GM12878 (cell line): ENCODE results near the gene TCIRG1. TPM values are rescaled to one million over a fixed set of nuclear protein-coding genes. Genes with fewer than 3 reads are reported as not detected.

Experiments used
- ATAC-seq: fragments of 200-7000 bp; cut with Tn5 transposase; 3 replicates; pipeline ENCODE4 v1.9.1; 2020; ENCODE audit warnings: mild to moderate bottlenecking, moderate library complexity
- BruUV-seq: library from RNA; stranded (reverse); fragments of 400-500 nt; replicated peaks from 2 replicates; lab custom pipeline; 2021; lab: Mats Ljungman, UMichigan
- CTCF ChIA-PET: fragments of 300-600 bp; sonication (Branson Sonifier 250); formaldehyde crosslinking; extraction: SDS; loops from one replicate; lab custom pipeline; 2021; ENCODE audit warnings: inconsistent platforms; lab: Yijun Ruan, JAX
- POLR2A ChIA-PET: fragments of 350-600 bp; formaldehyde crosslinking; extraction: SDS; loops from one replicate; lab custom pipeline; 2021; ENCODE audit warnings: inconsistent platforms; lab: Charles Lee
- RAD21 ChIA-PET: fragments of 300-600 bp; sonication (Branson Sonifier 250); formaldehyde crosslinking; loops from one replicate; lab custom pipeline; 2023; ENCODE audit warnings: antibody characterized with exemption; ENCODE audit not compliant: unreplicated experiment; lab: Charles Lee
- SMC1A ChIA-PET: fragments of 300-600 bp; sonication (Branson Sonifier 250); formaldehyde crosslinking; loops from one replicate; lab custom pipeline; 2023; ENCODE audit not compliant: unreplicated experiment, uncharacterized antibody; lab: Charles Lee
- DNase-seq: peaks from one replicate; pipeline ENCODE4 v3.0.0-alpha.2; 2011; ENCODE audit warnings: low read depth, low spot score
- FAIRE-seq: peaks from 3 replicates; lab custom pipeline; 2011; peaks lifted over from hg19 to GRCh38; lab: Jason Lieb, UNC
- H2AFZ ChIP-seq: 2 replicates; pipeline ENCODE4 v1.6.0; 2011; ENCODE audit warnings: low read depth, low read length, control low read depth; ENCODE audit not compliant: control insufficient read depth
- H3K27ac ChIP-seq: 2 replicates; pipeline ENCODE4 v1.5.1; 2011; ENCODE audit warnings: control low read depth; ENCODE audit not compliant: control insufficient read depth, insufficient read depth
- H3K27me3 ChIP-seq, 2 experiments: replicated peaks in 1 of 2; 2 replicates each; pipeline versions ENCODE4 v1.6.0 to v1.6.1; 2011; ENCODE audit warnings: low read length in 1 of 2; ENCODE audit not compliant: control insufficient read depth in 2 of 2, insufficient read depth in 2 of 2
- H3K36me3 ChIP-seq, 2 experiments: 2 replicates each; pipeline ENCODE4 v1.5.1; 2011; ENCODE audit warnings: low read length in 1 of 2; ENCODE audit not compliant: control insufficient read depth in 2 of 2, insufficient read depth in 2 of 2
- H3K4me1 ChIP-seq: 2 replicates; pipeline ENCODE4 v1.6.1; 2011; ENCODE audit warnings: mild to moderate bottlenecking, low read length, moderate library complexity, mixed read lengths; ENCODE audit not compliant: control insufficient read depth, insufficient read depth
- H3K4me2 ChIP-seq: 2 replicates; pipeline ENCODE4 v1.6.0; 2011; ENCODE audit warnings: control low read depth; ENCODE audit not compliant: control insufficient read depth, insufficient read depth
- H3K4me3 ChIP-seq: fragments of 200-600 bp; sonication (generic); 2 replicates; pipeline ENCODE4 v1.5.1; 2016
- H3K79me2 ChIP-seq: 2 replicates; pipeline ENCODE4 v1.6.0; 2011; ENCODE audit warnings: low read length; ENCODE audit not compliant: control insufficient read depth, insufficient read depth
- H3K9ac ChIP-seq: 2 replicates; pipeline ENCODE4 v1.8.0; 2011; ENCODE audit warnings: low read length, control low read depth, mixed read lengths; ENCODE audit not compliant: control insufficient read depth, insufficient read depth
- H3K9me3 ChIP-seq: replicated peaks from 3 replicates; pipeline ENCODE4 v1.5.1; 2011; ENCODE audit warnings: mild to moderate bottlenecking, low read length; ENCODE audit not compliant: control insufficient read depth, insufficient read depth
- H4K20me1 ChIP-seq: 2 replicates; pipeline ENCODE4 v1.6.0; 2011; ENCODE audit not compliant: control insufficient read depth, insufficient read depth
- NFIC ChIP-seq: IDR thresholded peaks from 2 replicates; pipeline ENCODE4 v1.6.1; 2012; ENCODE audit warnings: low read depth, mild to moderate bottlenecking, inconsistent platforms, low read length, moderate library complexity
- PAX5 ChIP-seq: IDR thresholded peaks from 2 replicates; pipeline ENCODE4 v1.6.1; 2011; ENCODE audit warnings: low read depth, low read length, borderline replicate concordance
- RELB ChIP-seq: fragments of 450-650 bp; IDR thresholded peaks from 2 replicates; pipeline ENCODE4 v1.6.1; 2017; ENCODE audit warnings: low read depth, mild to moderate bottlenecking, moderate library complexity
- TCF7 ChIP-seq: IDR thresholded peaks from 2 replicates; pipeline ENCODE4 v1.6.1; 2014; ENCODE audit warnings: antibody characterized with exemption, borderline replicate concordance
- WRNIP1 ChIP-seq: IDR thresholded peaks from 2 replicates; pipeline ENCODE4 v1.6.1; 2011; ENCODE audit warnings: low read depth, low read length, improper control_type of control experiment, borderline replicate concordance
- WGBS: methylation state at CpG from one replicate; pipeline ENCODE4 v1.1.6; 2016; ENCODE audit warnings: low lambda C conversion rate; ENCODE audit not compliant: insufficient replicate concordance, insufficient coverage; ENCODE audit errors: missing lambda C conversion rate; 5-methylcytosine and 5-hydroxymethylcytosine counted together
- in situ Hi-C: fragments of 300-500 bp; cut with MboI; formaldehyde crosslinking; loops from 9 replicates; pipeline ENCODE4 v1.14.3; 2018; ENCODE audit warnings: mixed read lengths
- intact Hi-C: fragments of 100-400 bp; cut with micrococcal nuclease; formaldehyde crosslinking; loops from one replicate; pipeline ENCODE4 v1.14.2; 2022; ENCODE audit not compliant: unreplicated experiment
- polyA plus RNA-seq, 11 experiments: library from polyadenylated mRNA; depleted of rRNA in 4 of 11; unstranded in 6 of 11; stranded (reverse) in 5 of 11; fragments of >200 nt; fragmentation: Nextera tagmentation in 4 of 11; fragmentation: Illumina TruSeq in 1 of 11; extraction: Ambion mirVana in 4 of 11; extraction: Trizol in 1 of 11; gene quantifications; 1 replicate in 1 of 11; 2 replicates in 10 of 11; pipeline versions ENCODE4 v1.2.1 to v1.2.3, GENCODE V29; 2011 to 2016; ENCODE audit warnings: inconsistent platforms in 2 of 11, missing spikeins in 2 of 11, low read depth in 1 of 11
- total RNA-seq, 4 experiments: library from RNA; depleted of rRNA in 3 of 4; stranded (reverse); fragments of >200 nt in 3 of 4; fragmentation: Illumina TruSeq in 1 of 4; extraction: Trizol in 1 of 4; gene quantifications; 2 replicates each; pipeline versions ENCODE4 v1.2.1 to v1.2.3, GENCODE V29; 2013 to 2021

TCIRG1 gene
- total and polyA plus RNA-seq, 10 of the 15 experiments (the other 5 are each of a cell fraction or from before 2014, with no cell fraction given): 0.76 to 218 (median 87.4) TPM

- 82% methylated on average over 7 of the region's 8 CpGs for WGBS
- in situ Hi-C loops: no loop called here
Observed at GRCh38 chr11:68043029-68043348, 4.2 kb downstream of the TCIRG1 start.

More at GRCh38 chr11:68043029-68043348, 4.2 kb downstream of the TCIRG1 start:
- intact Hi-C loops: no loop called here
- Histone ChIP-seq H2AFZ (no peak overlapping the region), H3K4me2 (no peak overlapping the region), H3K79me2 (peaks cover 46% of the 10 kb centered on the region), H3K9me3 (no peaks in the 10 kb centered on the region), H3K27me3 (no peaks in the 10 kb centered on the region)
- no peak for FAIRE-seq
- TF ChIP-seq PAX5 (no peak), RELB (no peak), TCF7 (no peak), NFIC (no peak), WRNIP1 (no peak)
- TF ChIP-seq, all 136 proteins: peak for 0
- Histone ChIP-seq H3K9ac (no peak overlapping the region), H3K36me3 (peaks cover 5 to 27% of the 10 kb centered on the region in 2 experiments; a peak in 3 of 4 replicates), H3K4me1 (peaks cover 13% of the 10 kb centered on the region), H3K4me3 (no peak overlapping the region), H4K20me1 (no peaks in the 10 kb centered on the region; the same call in 1 of the 2 replicates), H3K27ac (no peak overlapping the region)
- BruUV-seq: no TSS peak
- ChIA-PET POLR2A (no interaction called here), SMC1A (interaction anchor here (1.3 kb wide), 1 partner anchor 60 kb away, joined by 3 read pairs; no protein-coding TSS in a partner anchor), CTCF (no interaction called here), RAD21 (interaction anchor here (1.5 kb wide), 1 partner anchor 33 kb away, joined by 4 read pairs; the partner anchor contains the start of gene ALDH3B1)
- no peak for DNase-seq
- no peak for ATAC-seq
